Upper lobe of left lung (tissue), 6 donors: ENCODE measurements around the gene SOX10. TPM values are rescaled to one million over a fixed set of nuclear protein-coding genes. Genes with fewer than 3 reads are reported as not detected.

Experiments
- ATAC-seq, 2 donors: fragments of 200-7000 bp; cut with Tn5 transposase; one replicate each; pipeline ENCODE4 v1.9.1; 2022; ENCODE audit warnings: mild to moderate bottlenecking in 2 of 2, moderate library complexity in 2 of 2; ENCODE audit not compliant: low FRiP score in 2 of 2
- DNase-seq, 2 donors: peaks; one replicate each; pipeline ENCODE4 v3.0.0-alpha.2; 2019 to 2020
- H3K27ac ChIP-seq, 4 donors: fragments of 200-600 bp; sonication (generic); one replicate each; pipeline ENCODE4 v1.5.1; 2016 to 2019
- H3K27me3 ChIP-seq, 4 donors: fragments of 200-600 bp; sonication (generic); one replicate each; pipeline ENCODE4 v1.5.1; 2017 to 2019
- H3K36me3 ChIP-seq, 4 donors: fragments of 200-600 bp; sonication (generic); one replicate each; pipeline ENCODE4 v1.5.1; 2016 to 2019
- H3K4me1 ChIP-seq, 4 donors: fragments of 200-600 bp; sonication (generic); one replicate each; pipeline ENCODE4 v1.5.1; 2018 to 2019
- H3K4me3 ChIP-seq, 4 donors: fragments of 200-600 bp; sonication (generic); one replicate each; pipeline ENCODE4 v1.5.1; 2017 to 2019; ENCODE audit warnings: mild to moderate bottlenecking in 2 of 4, moderate library complexity in 1 of 4
- H3K9me3 ChIP-seq, 4 donors: fragments of 200-600 bp; sonication (generic); one replicate each; pipeline ENCODE4 v1.5.1; 2018 to 2019
- EP300 ChIP-seq, 4 donors: sonication (generic); formaldehyde crosslinking; IDR thresholded peaks; one replicate each; pipeline ENCODE4 v1.5.1; 2017; ENCODE audit warnings: antibody characterized with exemption in 4 of 4, control low read depth in 2 of 4
- POLR2A ChIP-seq, 4 donors: fragments of 450-650 bp; IDR thresholded peaks; one replicate each; pipeline ENCODE4 v1.5.1; 2016 to 2017; ENCODE audit warnings: antibody characterized with exemption in 4 of 4, mild to moderate bottlenecking in 2 of 4
- POLR2AphosphoS5 ChIP-seq, 2 donors: sonication (generic); formaldehyde crosslinking; IDR thresholded peaks; one replicate each; pipeline ENCODE4 v1.5.1; 2017; ENCODE audit warnings: antibody characterized with exemption in 2 of 2
- WGBS, 2 donors: methylation state at CpG; one replicate each; pipeline ENCODE4 v1.1.5; 2017 to 2018; 5-methylcytosine and 5-hydroxymethylcytosine counted together
- total RNA-seq, 6 donors: library from RNA; depleted of rRNA in 4 of 6; stranded (reverse); fragments of >200 nt in 4 of 6; gene quantifications; one replicate each; pipeline versions ENCODE4 v1.1.0 to v1.2.1, GENCODE V29; 2016 to 2021
- TF ChIP-seq, protein P1 (sequence below), 6 experiments: fragments of 450-650 bp in 4 of 6; fragments of 200-600 bp in 2 of 6; sonication (generic) in 2 of 6; IDR thresholded peaks; one replicate each; pipeline ENCODE4 v1.5.1; 2016 to 2019; ENCODE audit warnings: antibody characterized with exemption in 6 of 6
- donor health status: DM: no; HTN: no; CAD: no; lungs with moderate emphysema.
- donor health status: DM: no; HTN: yes; CAD: no; lungs with severe emphysema.

SOX10 gene
- total RNA-seq, 6 donors from 2014 or later, result 0.15 TPM; not detected in 5

DNA sequence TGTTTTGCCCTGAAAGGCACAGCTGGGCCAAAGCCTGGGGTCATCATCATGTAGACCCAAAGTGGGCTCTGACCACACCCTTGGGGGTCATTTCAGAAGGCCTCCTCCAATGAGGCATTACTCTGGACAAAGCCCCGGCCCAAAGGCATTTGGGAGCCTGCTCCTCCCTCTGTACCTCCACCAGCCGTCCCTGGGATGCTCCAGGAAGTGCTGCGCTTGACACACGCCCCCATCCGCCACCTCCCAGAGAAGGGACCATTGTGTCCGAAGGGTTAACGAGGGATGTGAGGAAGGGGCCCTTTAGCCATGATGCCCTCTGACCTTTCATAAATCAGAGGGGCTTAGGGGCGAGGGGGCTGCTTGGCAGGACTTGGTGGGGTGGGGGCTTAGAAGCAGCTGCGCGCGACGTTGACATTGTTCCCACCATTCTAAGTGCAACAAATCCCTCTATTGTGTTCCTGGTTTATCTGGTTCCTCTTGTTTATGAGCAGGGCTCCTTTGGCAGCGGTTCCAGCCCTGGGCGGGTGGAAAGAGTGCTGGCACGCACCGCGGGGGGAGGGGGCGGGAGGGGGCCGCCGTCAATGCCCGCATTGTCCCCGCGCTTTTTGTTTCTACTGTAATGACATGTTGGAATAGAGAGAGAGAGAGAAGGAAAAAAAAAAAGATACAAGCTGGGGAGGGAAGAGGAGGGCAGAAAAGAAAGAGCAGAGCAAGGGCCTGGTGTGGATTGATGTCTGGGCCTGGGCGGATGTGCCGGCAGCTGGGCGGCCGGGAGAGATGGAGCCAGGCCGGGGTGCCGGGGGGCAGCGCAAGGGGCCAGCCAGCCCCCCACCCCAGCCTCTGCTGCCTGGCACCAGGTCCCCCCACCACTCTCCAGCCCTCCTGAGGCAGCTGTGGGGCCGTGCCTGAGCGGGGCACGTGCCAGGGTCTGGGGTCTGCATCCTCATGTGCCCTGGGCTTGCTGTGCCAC, 32.1 kb upstream of the SOX10 start:
- WGBS, 2 donors, result 37 to 54% methylated on average over 25 to 33 of the region's 33 CpGs
- Histone ChIP-seq H3K27ac (peak overlapping the region; percentile 69 to 83 (median 76)), H3K4me3 (peak overlapping the region in 2 of 4 donors; percentile 3 to 21), H3K36me3 (no peaks in the 10 kb centered on the region), H3K9me3 (no peaks in the 10 kb centered on the region), H3K27me3 (no peaks in the 10 kb centered on the region), H3K4me1 (peaks cover 16 to 22% (median 18%) of the 10 kb centered on the region in 4 donors)
- DNase-seq (peak in 1 of 2 donors; percentile 38), ATAC-seq (no peak)
- peak in 1 of 2 donors; percentile 44 for TF ChIP-seq POLR2AphosphoS5 (IDR thresholded peaks at IDR 0.05)
- TF ChIP-seq, protein P1, sequence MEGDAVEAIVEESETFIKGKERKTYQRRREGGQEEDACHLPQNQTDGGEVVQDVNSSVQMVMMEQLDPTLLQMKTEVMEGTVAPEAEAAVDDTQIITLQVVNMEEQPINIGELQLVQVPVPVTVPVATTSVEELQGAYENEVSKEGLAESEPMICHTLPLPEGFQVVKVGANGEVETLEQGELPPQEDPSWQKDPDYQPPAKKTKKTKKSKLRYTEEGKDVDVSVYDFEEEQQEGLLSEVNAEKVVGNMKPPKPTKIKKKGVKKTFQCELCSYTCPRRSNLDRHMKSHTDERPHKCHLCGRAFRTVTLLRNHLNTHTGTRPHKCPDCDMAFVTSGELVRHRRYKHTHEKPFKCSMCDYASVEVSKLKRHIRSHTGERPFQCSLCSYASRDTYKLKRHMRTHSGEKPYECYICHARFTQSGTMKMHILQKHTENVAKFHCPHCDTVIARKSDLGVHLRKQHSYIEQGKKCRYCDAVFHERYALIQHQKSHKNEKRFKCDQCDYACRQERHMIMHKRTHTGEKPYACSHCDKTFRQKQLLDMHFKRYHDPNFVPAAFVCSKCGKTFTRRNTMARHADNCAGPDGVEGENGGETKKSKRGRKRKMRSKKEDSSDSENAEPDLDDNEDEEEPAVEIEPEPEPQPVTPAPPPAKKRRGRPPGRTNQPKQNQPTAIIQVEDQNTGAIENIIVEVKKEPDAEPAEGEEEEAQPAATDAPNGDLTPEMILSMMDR (IDR thresholded peaks at IDR 0.05), result no peak
- no peak for TF ChIP-seq EP300 (IDR thresholded peaks at IDR 0.05)
- TF ChIP-seq POLR2A (IDR thresholded peaks at IDR 0.05), result no peak

DNA sequence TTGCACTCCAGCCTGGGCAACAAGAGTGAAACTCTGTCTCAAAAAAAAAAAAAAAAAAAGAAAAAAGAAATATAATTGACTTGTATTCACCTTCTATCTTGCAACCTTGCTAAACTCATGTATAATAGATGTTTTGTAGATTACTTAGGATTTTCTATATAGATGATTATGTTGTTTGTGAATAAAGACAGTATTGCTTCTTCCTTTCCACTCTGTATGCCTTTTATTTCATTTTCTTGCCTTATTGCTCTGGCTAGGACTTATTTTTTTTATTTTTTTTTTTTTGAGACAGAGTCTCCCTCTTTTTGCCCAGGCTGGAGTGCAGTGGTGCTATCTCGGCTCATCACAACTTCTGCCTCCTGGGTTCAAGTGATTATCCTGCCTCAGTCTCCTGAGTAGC, 29.7 kb upstream of the SOX10 start:
- 91 to 100% methylated on average over 1 of the region's 1 CpG for WGBS, 2 donors
- DNase-seq (no peak), ATAC-seq (no peak)
- H3K4me3 ChIP-seq, result no peak overlapping the region
- no peak overlapping the region for H3K27ac ChIP-seq
- TF ChIP-seq POLR2AphosphoS5 (IDR thresholded peaks at IDR 0.05) (no peak), POLR2A (IDR thresholded peaks at IDR 0.05) (no peak), EP300 (IDR thresholded peaks at IDR 0.05) (no peak)
- TF ChIP-seq, protein P1 (IDR thresholded peaks at IDR 0.05), result no peak
- H3K4me1 ChIP-seq, result peaks cover 16 to 22% (median 18%) of the 10 kb centered on the region in 4 donors
- H3K27me3 ChIP-seq, result no peaks in the 10 kb centered on the region
- H3K9me3 ChIP-seq, result no peaks in the 10 kb centered on the region
- H3K36me3 ChIP-seq, result no peaks in the 10 kb centered on the region

DNA sequence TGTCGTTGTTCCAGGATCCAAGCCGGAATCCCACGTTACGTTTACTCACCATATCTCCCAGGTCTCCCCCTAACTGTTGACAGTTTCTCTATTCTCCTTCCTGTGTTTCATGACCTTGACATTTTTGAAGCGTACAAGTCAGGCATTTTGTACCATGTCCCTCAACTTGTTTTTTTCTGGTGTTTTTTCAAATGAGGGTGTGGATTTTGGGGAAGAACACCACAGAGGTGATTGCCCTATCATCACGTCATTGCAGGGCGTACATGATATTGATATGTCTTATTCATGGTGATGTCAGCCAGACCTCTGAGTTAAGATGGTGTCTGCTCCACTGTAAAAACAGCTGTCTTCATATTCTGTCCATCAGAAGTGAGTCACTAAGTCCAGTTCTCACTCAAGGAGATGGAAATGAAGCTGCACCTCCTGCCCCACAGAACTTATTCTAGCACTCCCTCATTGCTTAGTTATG, 28.3 kb upstream of the SOX10 start:
- Histone ChIP-seq H3K36me3 (no peaks in the 10 kb centered on the region), H3K4me1 (peaks cover 11 to 19% (median 17%) of the 10 kb centered on the region in 4 donors), H3K9me3 (no peaks in the 10 kb centered on the region), H3K27ac (no peak overlapping the region), H3K4me3 (no peak overlapping the region), H3K27me3 (no peaks in the 10 kb centered on the region)
- no peak for TF ChIP-seq POLR2AphosphoS5 (IDR thresholded peaks at IDR 0.05)
- TF ChIP-seq POLR2A (IDR thresholded peaks at IDR 0.05), result no peak
- TF ChIP-seq, protein P1 (IDR thresholded peaks at IDR 0.05), result no peak
- no peak for TF ChIP-seq EP300 (IDR thresholded peaks at IDR 0.05)
- DNase-seq, result no peak
- 63 to 78% methylated on average over 7 of the region's 7 CpGs for WGBS, 2 donors
- ATAC-seq, result no peak

DNA sequence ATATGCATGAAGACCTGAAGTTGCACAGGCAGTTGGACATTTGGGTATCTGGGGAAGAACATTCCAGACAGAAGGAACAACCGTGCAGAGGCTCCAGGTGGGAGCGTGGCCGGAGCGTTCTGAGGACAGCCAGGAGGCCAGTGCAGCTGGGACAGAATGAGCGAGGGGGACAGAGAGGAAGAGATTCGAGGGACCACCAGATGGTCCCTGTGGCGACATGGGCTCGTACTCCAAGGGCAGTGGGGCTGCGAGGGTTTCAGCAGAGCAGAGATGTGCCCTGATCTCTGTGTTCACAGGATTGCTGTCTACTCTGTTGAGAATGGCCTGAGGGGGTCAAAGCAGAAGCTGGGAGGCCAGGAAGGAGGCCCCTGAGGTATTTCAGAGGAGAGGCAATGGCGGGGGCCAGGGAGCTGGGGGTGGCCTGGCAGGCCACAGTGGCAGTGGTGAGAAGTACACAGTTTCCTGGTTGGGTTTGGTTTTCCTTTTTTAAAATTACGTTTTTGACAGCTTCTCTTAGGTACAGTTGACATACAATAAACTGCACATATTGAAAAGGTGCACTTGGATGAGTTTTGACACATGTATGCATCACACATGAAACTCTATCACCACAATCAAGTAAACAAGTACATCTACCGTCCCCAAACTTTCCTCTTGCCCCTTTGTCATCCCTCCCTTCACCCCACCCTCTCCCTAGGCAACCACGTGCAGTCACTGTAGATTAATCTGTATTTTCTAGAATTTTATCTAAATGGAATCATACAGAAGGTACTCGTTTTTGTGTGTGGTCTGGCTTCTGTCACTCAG, 24.8 kb upstream of the SOX10 start:
- ATAC-seq, result no peak
- H3K36me3 ChIP-seq, result no peaks in the 10 kb centered on the region
- H3K27me3 ChIP-seq, result no peaks in the 10 kb centered on the region
- no peaks in the 10 kb centered on the region for H3K9me3 ChIP-seq
- 74% methylated on average over 14 of the region's 14 CpGs for WGBS, 2 donors
- no peak overlapping the region for H3K27ac ChIP-seq
- no peaks in the 10 kb centered on the region for H3K4me1 ChIP-seq
- TF ChIP-seq POLR2A (IDR thresholded peaks at IDR 0.05) (no peak), POLR2AphosphoS5 (IDR thresholded peaks at IDR 0.05) (no peak), EP300 (IDR thresholded peaks at IDR 0.05) (no peak)
- TF ChIP-seq, protein P1 (IDR thresholded peaks at IDR 0.05), result no peak
- no peak for DNase-seq
- H3K4me3 ChIP-seq, result no peak overlapping the region
